ENCODE measurements around the gene CHI3L2.
"Not testable (repeated sequence)": the region's sequence is repeated elsewhere in the genome, so short reads cannot be mapped to it uniquely, and the experiment has no call there.

The CHI3L2 gene

GRCh38 chr1:111202366-111202706 is 25.2 kb upstream of the CHI3L2 start:
- DNase-seq (ENCODE audit: low spot score), result no peak
- FAIRE-seq, result no peak

GRCh38 chr1:111202707-111203623 is 24.5 kb upstream of the CHI3L2 start:
- DNase-seq (ENCODE audit: low spot score), result no peak
- no peak for FAIRE-seq

DNA sequence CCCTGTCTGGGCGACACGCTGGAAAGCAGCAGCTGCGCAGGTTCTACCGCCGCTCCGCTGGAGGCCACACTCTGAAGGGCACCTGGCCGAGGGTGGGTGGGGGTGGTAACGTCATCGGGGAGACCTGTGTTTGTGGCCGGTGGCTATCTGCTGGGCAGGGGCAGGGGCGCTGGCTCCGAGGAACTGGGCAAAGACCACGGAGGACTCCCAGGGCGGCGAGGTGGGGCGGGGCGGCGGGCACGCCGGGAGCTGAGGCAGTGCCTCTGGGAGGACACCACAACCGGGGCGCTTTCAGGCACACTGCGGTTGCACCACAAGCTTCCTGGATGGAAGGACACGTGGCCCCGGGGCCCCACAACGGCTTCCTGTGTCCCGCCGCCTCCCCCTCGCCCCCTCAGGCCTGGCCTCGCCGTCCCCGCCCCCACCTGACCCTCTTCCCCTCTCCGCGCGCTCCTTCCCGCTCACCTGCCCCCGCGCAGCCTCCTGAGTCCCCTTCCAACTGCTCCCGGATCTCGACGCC is 23.8 kb upstream of the CHI3L2 start:
- no peak for FAIRE-seq

DNA sequence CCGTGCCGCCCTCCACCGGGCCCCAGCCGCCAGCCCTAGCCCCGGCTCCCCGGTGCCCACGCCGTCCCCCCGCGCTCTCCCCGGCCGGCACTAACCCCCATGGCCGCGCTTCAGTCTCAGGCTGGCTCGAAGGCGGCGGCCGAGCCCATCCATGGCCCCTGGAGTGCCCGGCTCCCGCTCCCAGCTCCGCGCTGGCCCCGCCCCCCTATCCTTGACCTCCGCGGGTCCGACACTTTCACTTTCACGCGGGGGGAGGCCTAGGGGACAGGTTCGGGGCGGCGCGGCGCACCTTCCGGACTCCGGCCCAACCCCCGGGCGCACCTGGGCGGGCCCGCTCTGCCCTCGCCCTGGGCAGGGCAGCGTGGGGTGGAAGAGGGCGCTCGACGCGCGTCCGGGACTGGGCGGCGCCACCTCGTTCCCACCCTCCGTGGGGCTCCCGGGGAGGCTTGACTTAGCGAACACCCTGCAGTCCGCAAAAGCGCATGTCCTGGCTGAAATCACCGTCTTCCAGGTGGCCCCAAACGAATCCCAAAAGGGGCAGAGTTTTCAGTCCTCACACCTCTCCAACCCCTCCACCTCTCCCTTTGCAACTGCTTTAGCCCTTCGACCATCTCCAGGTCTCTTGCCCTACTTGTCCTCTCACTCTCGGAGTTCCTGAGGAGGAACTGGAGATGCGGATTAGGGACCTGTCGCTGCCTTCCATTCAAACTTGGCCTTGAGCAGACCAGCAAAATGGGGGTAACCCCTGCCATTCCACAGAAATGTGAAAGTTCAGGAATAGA is 23.1 kb upstream of the CHI3L2 start:
- no peak for FAIRE-seq
- no peak for DNase-seq (ENCODE audit: low spot score)

More for the DNA sequence above, 23.8 kb upstream of the CHI3L2 start:
- DNase-seq (ENCODE audit: low spot score), result no peak

- FAIRE-seq (no peak), DNase-seq (ENCODE audit: low spot score) (no peak)
Measured at GRCh38 chr1:111204983-111205713, 22.4 kb upstream of the CHI3L2 start.

- FAIRE-seq, result no peak
- DNase-seq (ENCODE audit: low spot score), result no peak
Measured at GRCh38 chr1:111205714-111206050, 21.8 kb upstream of the CHI3L2 start.

- DNase-seq (ENCODE audit: low spot score) (no peak), FAIRE-seq (no peak)
Measured at GRCh38 chr1:111208921-111209320, 18.6 kb upstream of the CHI3L2 start.

- DNase-seq (ENCODE audit: low spot score), result no peak
- FAIRE-seq, result no peak
Measured at GRCh38 chr1:111209622-111210021, 17.9 kb upstream of the CHI3L2 start.

- no peak for FAIRE-seq
- no peak for DNase-seq (ENCODE audit: low spot score)
Measured at GRCh38 chr1:111211921-111212320, 15.6 kb upstream of the CHI3L2 start.

GRCh38 chr1:111212634-111213335 is 14.7 kb upstream of the CHI3L2 start:
- FAIRE-seq (no peak), DNase-seq (ENCODE audit: low spot score) (no peak)

DNA sequence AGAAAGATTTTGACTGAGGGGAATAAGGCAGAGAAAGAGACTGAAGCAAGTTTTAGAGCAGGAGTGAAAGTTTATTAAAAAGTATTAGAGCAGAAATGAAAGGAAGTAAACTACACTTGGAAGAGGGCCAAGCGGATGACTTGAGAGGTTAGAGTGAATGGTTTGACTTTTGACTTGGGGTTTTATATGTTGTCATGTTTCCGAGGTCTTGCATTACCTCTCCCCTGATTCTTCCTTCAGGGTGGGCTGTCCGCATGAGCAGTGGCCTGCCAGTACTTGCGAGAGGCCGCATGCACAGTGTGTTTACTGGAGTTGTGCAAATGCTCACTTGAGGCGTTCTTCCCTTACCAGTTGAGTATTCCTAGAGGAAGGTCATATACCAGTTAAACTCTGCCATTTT is 14.1 kb upstream of the CHI3L2 start:
- FAIRE-seq (no peak), DNase-seq (ENCODE audit: low spot score) (no peak)

DNA sequence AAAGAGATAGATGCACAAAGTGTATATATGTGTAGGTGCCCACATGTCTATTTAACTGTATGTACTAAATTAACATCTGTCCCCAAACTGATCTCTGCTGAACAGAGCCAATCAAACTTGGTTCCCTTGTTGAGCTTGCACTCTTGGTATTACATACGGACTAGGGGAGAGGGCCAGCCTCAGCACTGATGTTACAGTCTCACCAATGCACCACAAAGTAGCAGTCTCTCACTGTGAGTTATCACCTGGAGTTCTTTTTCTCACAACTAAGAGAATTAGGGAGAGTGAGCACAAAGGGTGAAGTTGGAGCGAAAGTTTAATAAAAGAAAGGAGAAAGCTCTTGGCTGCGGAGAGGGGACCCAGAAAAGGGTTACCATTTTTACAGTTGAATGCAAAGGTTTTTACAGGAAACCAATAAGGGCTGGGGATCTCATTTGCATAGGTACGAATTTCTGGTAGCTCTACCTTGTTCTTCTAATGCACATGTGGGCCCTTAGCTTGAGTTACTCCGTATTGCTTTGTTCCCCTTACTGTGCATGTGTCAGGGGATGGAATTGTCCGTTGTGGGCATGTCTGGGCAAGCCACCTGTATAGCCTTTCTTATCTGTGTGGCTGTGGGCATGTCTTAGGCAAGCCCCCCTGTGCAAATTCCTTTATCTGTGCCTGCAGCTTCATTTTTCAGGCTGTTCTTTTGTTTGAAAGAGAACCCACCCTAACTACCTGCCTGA is 13.3 kb upstream of the CHI3L2 start:
- FAIRE-seq, result no peak
- DNase-seq (ENCODE audit: low spot score), result no peak

- FAIRE-seq (no peak), DNase-seq (ENCODE audit: low spot score) (no peak)
Measured at GRCh38 chr1:111214884-111215283, 12.6 kb upstream of the CHI3L2 start.

DNA sequence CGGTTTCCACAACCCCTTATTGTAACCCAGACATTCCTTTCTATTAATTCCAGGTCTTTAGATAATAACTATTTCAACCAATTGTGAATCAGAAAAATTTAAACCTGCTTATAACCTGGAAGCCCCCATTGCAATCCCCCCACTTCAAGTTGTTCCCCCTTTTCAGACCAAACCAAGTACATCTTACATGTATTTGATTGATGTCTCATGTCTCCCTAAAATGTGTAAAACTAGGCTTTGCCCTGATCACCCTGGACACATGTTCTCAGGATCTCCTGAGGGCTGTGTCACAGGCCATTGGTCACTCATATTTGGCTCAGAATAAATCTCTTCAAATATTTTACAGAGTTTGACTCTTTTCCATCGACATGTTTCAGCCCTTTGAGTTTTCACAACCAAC is 12.2 kb upstream of the CHI3L2 start:
- not testable (repeated sequence) for DNase-seq (ENCODE audit: low spot score); FAIRE-seq

DNA sequence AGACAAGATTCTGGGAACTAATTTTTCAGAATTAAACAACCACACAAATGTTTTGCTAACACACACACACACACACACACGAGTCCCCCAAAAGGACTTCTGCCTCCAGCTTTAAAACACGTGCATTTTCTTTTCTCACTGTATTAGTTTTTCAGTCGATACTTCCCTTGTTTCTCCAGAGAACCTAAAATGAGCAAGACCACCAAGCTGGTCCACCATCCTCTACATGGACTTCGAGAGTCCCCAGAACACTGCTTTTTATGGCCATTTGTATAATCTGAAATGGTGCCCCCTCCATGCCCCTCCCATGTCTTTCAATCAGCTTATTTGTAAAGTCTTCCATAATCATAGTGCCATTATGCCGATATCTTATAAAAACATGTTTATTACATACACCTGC is 10.8 kb upstream of the CHI3L2 start:
- FAIRE-seq, result no peak
- DNase-seq (ENCODE audit: low spot score), result no peak

DNA sequence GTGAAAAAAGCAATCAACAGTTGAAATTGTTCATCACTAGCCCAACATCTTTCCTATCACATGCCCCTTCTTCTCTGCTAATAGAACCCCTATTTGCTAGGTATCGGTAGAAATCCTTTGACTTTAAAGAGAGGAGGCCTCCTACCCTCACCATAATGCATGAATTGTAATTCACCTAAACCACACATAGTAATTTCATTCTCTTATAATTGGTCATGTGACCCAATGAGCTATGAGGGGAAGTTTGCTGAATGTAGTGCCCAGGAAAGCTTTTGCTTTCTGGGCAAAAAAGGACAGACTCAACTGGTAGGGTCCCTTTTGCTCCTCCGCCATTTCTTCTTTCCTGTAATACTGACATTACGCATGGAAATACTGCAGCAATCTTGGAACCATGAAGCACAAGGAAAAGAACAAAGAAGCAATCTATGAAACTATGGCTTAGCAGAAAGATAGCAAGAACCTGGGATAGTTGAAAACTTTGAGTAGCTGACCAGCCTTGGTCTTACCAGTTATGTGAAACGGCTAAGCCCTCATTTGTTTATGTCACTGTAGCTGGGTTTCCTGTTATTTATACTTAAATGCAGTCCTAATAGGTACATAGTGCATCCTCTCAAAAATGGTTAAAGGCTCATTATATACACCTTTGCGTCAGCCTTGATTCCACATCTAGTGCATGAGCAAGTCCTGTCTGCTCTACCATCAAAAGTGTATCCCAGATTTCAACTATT is 10.2 kb upstream of the CHI3L2 start:
- DNase-seq (ENCODE audit: low spot score) (no peak), FAIRE-seq (no peak)

GRCh38 chr1:111218701-111219556 is 8.6 kb upstream of the CHI3L2 start:
- FAIRE-seq (no peak), DNase-seq (ENCODE audit: low spot score) (no peak)

GRCh38 chr1:111219557-111220286 is 7.8 kb upstream of the CHI3L2 start:
- FAIRE-seq, result no peak
- DNase-seq (ENCODE audit: low spot score), result no peak

Measured in urothelium cell line (cell line).